Muscle layer of duodenum (tissue), 2 donors: ENCODE measurements around the gene IL1RL2.

Experiments used
- H3K27ac ChIP-seq: one replicate; pipeline ENCODE4 v1.7.0; 2013; ENCODE audit warnings: mild to moderate bottlenecking, low read length
- H3K27me3 ChIP-seq: one replicate; pipeline ENCODE4 v1.7.0; 2013; ENCODE audit warnings: low read depth, mild to moderate bottlenecking, control low read depth, low read length
- H3K36me3 ChIP-seq, 2 donors: one replicate each; pipeline ENCODE4 v1.7.0; 2013; ENCODE audit warnings: low read length in 2 of 2, control low read depth in 1 of 2, mild to moderate bottlenecking in 1 of 2; ENCODE audit not compliant: insufficient read depth in 2 of 2, control insufficient read depth in 1 of 2
- H3K4me1 ChIP-seq, 2 donors: one replicate each; pipeline ENCODE4 v1.7.0; 2013; ENCODE audit warnings: low read length in 2 of 2, mild to moderate bottlenecking in 2 of 2, control low read depth in 1 of 2, moderate library complexity in 1 of 2; ENCODE audit not compliant: insufficient read depth in 2 of 2, control insufficient read depth in 1 of 2
- H3K4me3 ChIP-seq, 2 donors: one replicate each; pipeline ENCODE4 v1.7.0; 2013; ENCODE audit warnings: low read length in 2 of 2, low read depth in 1 of 2, mild to moderate bottlenecking in 1 of 2
- H3K9me3 ChIP-seq, 2 donors: one replicate each; pipeline ENCODE4 v1.7.0; 2013; ENCODE audit warnings: low read length in 2 of 2, control low read depth in 1 of 2, mild to moderate bottlenecking in 1 of 2; ENCODE audit not compliant: control insufficient read depth in 1 of 2
- donor health status: healthy.

IL1RL2 gene

DNA sequence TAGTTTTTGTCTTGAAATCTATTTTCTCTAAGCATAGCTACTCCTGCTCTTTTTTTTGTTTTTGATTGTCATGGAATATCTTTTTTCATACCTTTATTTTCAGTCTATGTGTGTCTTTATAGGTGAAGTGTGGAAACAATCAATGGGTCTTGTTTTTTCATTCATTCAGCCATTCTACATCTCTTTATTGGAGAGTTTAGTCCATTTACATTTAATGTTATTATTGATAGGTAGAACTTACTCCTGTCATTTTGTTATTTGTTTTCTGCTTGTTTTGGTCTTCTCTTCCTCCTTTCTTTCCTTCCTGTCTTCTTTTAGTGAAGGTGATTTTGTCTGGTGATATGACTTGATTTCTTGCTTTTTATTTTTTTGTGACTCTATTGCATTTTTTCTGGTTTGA is 17.8 kb downstream of the IL1RL2 start:
- H3K4me3 ChIP-seq: no peak overlapping the region
- peaks cover 0 to 2% of the 10 kb centered on the region in 2 donors for H3K9me3 ChIP-seq
- H3K27ac ChIP-seq: no peak overlapping the region
- no peaks in the 10 kb centered on the region for H3K36me3 ChIP-seq
- no peaks in the 10 kb centered on the region for H3K27me3 ChIP-seq
- H3K4me1 ChIP-seq: no peaks in the 10 kb centered on the region

DNA sequence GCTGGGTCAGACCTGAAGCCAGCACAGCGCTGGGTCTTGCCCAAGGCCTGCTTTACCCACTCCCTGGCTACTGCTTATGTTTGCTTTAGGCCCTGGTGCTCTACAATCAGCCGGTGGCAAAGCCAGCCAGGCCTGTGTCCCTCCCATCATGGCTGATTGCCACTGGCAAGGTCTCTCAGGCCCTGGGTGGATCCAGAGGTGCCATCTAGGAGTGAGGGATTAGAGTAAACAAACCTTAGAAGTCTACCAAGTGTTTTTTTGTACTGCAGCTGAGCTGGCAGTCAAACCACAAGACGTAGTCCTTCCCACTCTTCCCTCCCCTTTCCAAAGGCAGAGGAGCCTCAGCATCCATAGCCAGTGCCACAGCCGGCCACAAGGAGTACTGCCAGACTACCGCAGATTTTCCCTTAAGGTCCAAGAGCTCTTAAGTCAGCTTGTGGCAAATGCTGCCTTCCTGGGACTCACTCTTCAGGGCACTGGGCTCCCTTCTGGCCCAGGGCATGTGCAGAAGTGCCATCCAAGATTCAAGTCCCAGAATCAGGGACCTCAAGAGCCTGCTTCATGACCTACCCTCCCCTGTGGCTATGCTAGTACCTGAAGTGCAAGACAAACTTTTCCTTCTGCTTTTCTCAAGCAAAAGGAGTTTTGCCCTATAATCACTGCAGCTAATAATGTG is 20.0 kb downstream of the IL1RL2 start:
- H3K9me3 ChIP-seq: peaks cover 0 to 2% of the 10 kb centered on the region in 2 donors

GRCh38 chr2:102208774-102209173 is 22.0 kb downstream of the IL1RL2 start:
- H3K27ac ChIP-seq: no peak overlapping the region
- peaks cover 0 to 1% of the 10 kb centered on the region in 2 donors for H3K9me3 ChIP-seq
- no peak overlapping the region for H3K4me3 ChIP-seq
- H3K36me3 ChIP-seq: no peaks in the 10 kb centered on the region
- H3K4me1 ChIP-seq: no peaks in the 10 kb centered on the region
- no peaks in the 10 kb centered on the region for H3K27me3 ChIP-seq

More for the DNA sequence above, 20.0 kb downstream of the IL1RL2 start:
- H3K4me3 ChIP-seq: no peak overlapping the region
- H3K27ac ChIP-seq: no peak overlapping the region
- no peaks in the 10 kb centered on the region for H3K36me3 ChIP-seq
- H3K27me3 ChIP-seq: no peaks in the 10 kb centered on the region
- H3K4me1 ChIP-seq: no peaks in the 10 kb centered on the region

GRCh38 chr2:102209474-102209873 is 22.7 kb downstream of the IL1RL2 start:
- Histone ChIP-seq H3K9me3 (no peaks in the 10 kb centered on the region), H3K4me3 (no peak overlapping the region), H3K4me1 (no peaks in the 10 kb centered on the region), H3K36me3 (no peaks in the 10 kb centered on the region), H3K27ac (no peak overlapping the region), H3K27me3 (no peaks in the 10 kb centered on the region)

DNA sequence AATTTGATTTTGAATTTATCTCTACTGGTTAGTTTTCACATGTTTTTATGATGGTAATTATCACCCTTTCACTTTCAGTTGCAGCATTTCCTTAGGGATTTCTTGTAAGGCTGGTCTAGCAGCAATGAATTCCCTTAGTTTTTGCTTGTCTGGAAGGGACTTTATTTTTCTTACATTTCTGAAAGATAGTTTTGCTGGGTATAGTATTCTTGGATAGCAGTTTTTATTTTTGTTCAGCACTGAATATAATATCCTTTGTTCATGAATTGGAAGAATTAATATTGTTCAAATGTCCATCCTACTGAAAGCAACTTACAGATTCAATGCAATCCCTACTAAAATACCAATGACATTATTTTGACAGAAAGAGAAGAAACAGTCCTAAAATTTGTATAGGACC is 30.2 kb downstream of the IL1RL2 start:
- Histone ChIP-seq H3K9me3 (peaks cover 12 to 21% of the 10 kb centered on the region in 2 donors), H3K27ac (no peak overlapping the region), H3K36me3 (no peaks in the 10 kb centered on the region), H3K4me1 (no peaks in the 10 kb centered on the region), H3K27me3 (no peaks in the 10 kb centered on the region), H3K4me3 (no peak overlapping the region)

DNA sequence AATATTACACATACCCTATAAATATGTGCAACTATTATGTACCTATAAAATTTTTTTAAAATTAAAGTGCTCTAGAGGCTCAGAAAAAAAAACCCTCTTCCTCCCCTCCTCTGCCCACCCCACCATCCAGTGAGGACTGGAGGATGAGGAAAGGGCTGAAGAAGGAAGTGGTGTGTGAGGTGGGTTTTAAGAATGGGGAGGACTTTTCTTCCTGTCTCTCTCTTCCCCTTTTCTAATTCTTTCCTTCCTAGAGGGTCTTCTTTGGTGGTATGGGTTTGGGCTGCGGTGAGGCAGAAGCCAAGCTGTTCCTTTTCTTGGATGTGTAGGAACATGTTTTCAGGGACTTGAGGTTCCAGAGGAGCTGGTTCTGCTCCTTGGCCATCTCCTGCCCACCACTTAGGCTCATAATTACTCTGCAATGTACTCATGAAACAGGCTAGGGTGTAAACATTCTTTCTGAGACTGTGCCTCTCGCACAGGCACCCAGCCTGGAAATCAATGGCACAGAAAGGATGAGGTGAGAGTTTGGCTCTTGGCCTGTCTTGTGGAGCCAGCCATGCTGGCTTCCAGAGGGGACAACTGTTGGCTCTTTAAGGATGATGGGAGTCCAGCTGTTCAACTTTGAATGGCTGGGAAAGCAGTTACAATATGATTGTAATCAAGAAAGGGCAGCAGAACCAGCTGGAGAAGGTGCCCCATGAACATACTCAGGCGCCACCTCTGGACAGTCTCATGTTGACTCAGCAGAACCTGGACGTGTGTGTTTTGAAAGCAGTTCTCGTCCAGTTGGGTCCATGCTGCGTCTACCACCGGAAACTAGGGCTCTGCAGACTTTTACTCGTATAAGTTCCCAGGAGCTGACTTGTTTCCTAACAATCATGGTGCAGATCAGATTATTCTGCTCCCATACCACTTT is 38.3 kb downstream of the IL1RL2 start:
- H3K27me3 ChIP-seq: no peaks in the 10 kb centered on the region
- no peaks in the 10 kb centered on the region for H3K36me3 ChIP-seq
- H3K9me3 ChIP-seq: no peaks in the 10 kb centered on the region
- peaks cover 12 to 18% of the 10 kb centered on the region in 2 donors for H3K4me1 ChIP-seq
- H3K27ac ChIP-seq: no peak overlapping the region
- H3K4me3 ChIP-seq: no peak overlapping the region

- Histone ChIP-seq H3K36me3 (no peaks in the 10 kb centered on the region), H3K27me3 (no peaks in the 10 kb centered on the region), H3K4me1 (peaks cover 12 to 18% of the 10 kb centered on the region in 2 donors), H3K4me3 (no peak overlapping the region), H3K27ac (peak overlapping the region; percentile 95), H3K9me3 (no peaks in the 10 kb centered on the region)
Observed at GRCh38 chr2:102226171-102226570, 39.3 kb downstream of the IL1RL2 start.

DNA sequence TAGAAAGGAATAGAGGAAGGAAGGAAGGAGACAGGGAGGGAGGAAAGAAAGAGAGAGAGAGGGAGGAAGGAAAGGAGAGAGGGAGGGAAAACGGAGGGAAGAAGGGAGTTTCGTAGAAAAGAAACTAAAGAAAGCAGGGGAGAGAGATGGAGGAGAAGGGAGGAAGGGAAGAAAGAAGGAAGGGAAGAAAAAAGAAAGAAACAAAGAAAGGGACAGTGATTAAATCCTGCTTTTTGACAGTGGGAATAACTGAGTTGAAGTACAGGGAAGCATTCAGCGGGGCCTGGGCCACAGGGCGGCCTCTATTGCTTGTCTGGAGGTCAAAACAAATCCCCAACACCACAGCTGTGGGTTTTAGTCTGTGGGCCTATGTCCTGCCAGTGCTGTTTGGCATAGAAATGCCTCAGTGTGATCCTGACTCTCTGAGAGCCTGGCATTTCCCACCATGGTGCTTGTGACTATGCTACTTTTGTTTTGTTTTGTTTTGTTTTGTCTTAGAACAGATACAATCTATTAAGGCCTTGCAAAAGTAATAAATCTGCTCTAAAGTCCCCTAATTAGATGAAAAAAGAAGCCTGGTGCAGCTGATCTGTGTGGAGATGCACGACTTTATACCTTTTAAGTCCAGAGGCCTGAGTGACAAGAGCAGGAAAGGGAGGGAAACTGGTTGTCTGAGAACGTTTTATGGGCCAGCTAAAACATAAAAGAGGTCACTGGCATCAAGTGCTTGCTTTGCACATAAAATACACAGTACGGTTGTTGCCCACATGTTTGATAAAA is 40.0 kb downstream of the IL1RL2 start:
- Histone ChIP-seq H3K27me3 (no peaks in the 10 kb centered on the region), H3K27ac (peak overlapping the region; percentile 95), H3K9me3 (no peaks in the 10 kb centered on the region), H3K4me1 (peaks cover 12 to 18% of the 10 kb centered on the region in 2 donors), H3K4me3 (no peak overlapping the region), H3K36me3 (no peaks in the 10 kb centered on the region)

DNA sequence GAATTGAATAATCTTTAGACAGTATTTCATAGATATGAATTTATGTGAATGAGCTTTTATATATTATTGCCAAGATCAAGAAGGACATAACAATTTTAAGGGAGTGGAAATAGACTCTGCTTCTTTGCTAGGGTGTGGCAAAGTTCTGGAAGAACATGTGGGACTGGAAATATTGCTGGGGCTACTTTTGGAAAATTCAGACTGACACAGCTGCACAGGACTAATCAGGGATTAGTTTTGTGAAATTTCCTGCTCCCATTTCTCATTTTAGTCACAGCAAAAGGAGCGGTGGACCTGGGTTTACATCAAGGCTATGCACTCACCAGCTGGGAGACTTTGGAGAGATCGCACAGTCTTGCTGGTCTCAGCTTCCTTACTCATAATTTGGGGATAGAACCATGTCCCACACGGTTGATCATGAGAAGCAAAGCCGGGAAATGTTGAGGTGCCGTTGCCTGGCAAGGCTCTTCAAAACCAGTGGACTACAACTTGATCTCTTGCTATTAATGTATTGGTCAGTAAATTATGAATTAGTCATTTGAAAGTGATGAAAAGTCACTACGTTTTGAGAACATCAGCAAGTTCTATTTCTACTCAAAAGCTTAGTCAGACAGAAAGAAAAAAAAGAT is 42.4 kb downstream of the IL1RL2 start:
- Histone ChIP-seq H3K27ac (peak overlapping the region; percentile 2), H3K36me3 (no peaks in the 10 kb centered on the region), H3K4me3 (no peak overlapping the region), H3K27me3 (no peaks in the 10 kb centered on the region), H3K9me3 (no peaks in the 10 kb centered on the region), H3K4me1 (peaks cover 12 to 18% of the 10 kb centered on the region in 2 donors)

GRCh38 chr2:102230410-102230909 is 43.6 kb downstream of the IL1RL2 start:
- Histone ChIP-seq H3K4me1 (peaks cover 12 to 18% of the 10 kb centered on the region in 2 donors), H3K27ac (no peak overlapping the region)

More at GRCh38 chr2:102230410-102230909, 43.6 kb downstream of the IL1RL2 start:
- H3K9me3 ChIP-seq: no peaks in the 10 kb centered on the region
- no peaks in the 10 kb centered on the region for H3K36me3 ChIP-seq
- H3K4me3 ChIP-seq: no peak overlapping the region
- no peaks in the 10 kb centered on the region for H3K27me3 ChIP-seq
